ENCODE results near the gene RPS6KA5. TPM values are rescaled to one million over a fixed set of nuclear protein-coding genes. Genes with fewer than 3 reads are reported as not detected.

Gene RPS6KA5
- total RNA-seq, 4 donors from 2014 or later, result 30.8 to 48.6 (median 36.6) TPM

DNA sequence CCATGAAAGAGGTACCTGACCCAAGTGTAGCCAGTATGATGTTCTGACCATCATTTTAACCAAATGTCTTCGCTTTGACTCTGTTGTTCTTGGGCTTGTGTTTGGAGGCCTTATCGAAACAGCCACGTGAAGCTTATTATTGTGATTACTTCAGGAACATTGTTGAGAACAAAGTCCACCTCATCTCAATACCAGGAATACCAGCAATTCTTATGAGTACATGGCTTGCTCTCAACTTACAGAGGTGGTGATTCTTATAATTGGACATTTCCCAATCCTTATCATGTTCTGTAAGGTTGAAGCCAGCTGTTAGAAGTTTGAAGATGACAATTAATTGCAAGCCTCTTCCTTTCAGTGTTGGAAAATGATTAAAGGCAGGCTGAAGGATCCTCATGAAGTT, 21.8 kb upstream of the RPS6KA5 start:
- ATAC-seq, result no peak
- Histone ChIP-seq H3K27ac (no peak overlapping the region), H3K27me3 (no peaks in the 10 kb centered on the region), H3K36me3 (no peaks in the 10 kb centered on the region), H3K4me3 (no peak overlapping the region), H3K9me3 (no peaks in the 10 kb centered on the region), H3K4me1 (peaks cover 0 to 5% (median 0%) of the 10 kb centered on the region in 3 donors)
- 78% methylated on average over 3 of the region's 3 CpGs; no CpG with 5 or more reads in 1 of the 2 donors for WGBS, 2 donors (ENCODE audit: low coverage in 1 of 2)
- TF ChIP-seq POLR2AphosphoS5 (IDR thresholded peaks at IDR 0.05) (no peak), POLR2A (IDR thresholded peaks at IDR 0.05) (no peak), EP300 (IDR thresholded peaks at IDR 0.05) (no peak)

- TF ChIP-seq POLR2A (IDR thresholded peaks at IDR 0.05) (no peak), EP300 (IDR thresholded peaks at IDR 0.05) (no peak), POLR2AphosphoS5 (IDR thresholded peaks at IDR 0.05) (no peak), CTCF (IDR thresholded peaks at IDR 0.05) (no peak)
- 89 to 94% methylated on average over 4 of the region's 6 CpGs for WGBS, 2 donors (ENCODE audit: low coverage in 1 of 2)
- Histone ChIP-seq H3K36me3 (no peaks in the 10 kb centered on the region), H3K27me3 (no peaks in the 10 kb centered on the region), H3K4me3 (no peak overlapping the region), H3K9me3 (no peaks in the 10 kb centered on the region), H3K27ac (no peak overlapping the region), H3K4me1 (no peaks in the 10 kb centered on the region)
- no peak for ATAC-seq
Observed at GRCh38 chr14:91080071-91080470, 19.6 kb upstream of the RPS6KA5 start.

GRCh38 chr14:91078095-91078737, 17.8 kb upstream of the RPS6KA5 start:
- no peak for TF ChIP-seq POLR2AphosphoS5 (IDR thresholded peaks at IDR 0.05)
- no peak for TF ChIP-seq POLR2A (IDR thresholded peaks at IDR 0.05)
- TF ChIP-seq EP300 (IDR thresholded peaks at IDR 0.05), result no peak
- TF ChIP-seq CTCF (IDR thresholded peaks at IDR 0.05), result no peak
- WGBS, 2 donors (ENCODE audit: low coverage in 1 of 2), result 93 to 98% methylated on average over 8 to 9 of the region's 9 CpGs
- H3K27ac ChIP-seq, result no peak overlapping the region

DNA sequence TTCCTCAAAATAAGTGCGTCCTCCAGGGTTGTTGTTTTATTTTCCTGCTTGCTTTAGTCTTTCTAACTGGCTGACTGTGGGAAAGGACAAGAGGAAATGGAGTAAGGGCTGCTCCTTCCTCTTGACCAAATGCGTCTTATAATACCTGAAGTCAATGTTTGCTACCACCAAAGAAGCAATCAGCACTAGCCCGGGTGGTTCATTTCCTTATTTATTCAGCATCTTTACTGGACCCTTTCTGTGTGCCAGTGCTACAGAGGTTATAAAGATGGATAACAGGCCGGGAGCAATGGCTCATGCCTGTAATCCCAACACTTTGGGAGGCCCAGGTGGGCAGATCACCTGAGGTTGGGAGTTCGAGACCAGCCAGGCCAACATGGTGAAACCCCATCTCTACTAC, 15.1 kb upstream of the RPS6KA5 start:
- TF ChIP-seq POLR2AphosphoS5 (IDR thresholded peaks at IDR 0.05) (no peak), CTCF (IDR thresholded peaks at IDR 0.05) (no peak), POLR2A (IDR thresholded peaks at IDR 0.05) (no peak), EP300 (IDR thresholded peaks at IDR 0.05) (no peak)
- H3K9me3 ChIP-seq, result peaks cover 0 to 5% (median 0%) of the 10 kb centered on the region in 3 donors
- no peaks in the 10 kb centered on the region for H3K27me3 ChIP-seq
- H3K4me1 ChIP-seq, result no peaks in the 10 kb centered on the region
- H3K36me3 ChIP-seq, result no peaks in the 10 kb centered on the region
- H3K27ac ChIP-seq, result no peak overlapping the region
- 97 to 100% methylated on average over 2 to 3 of the region's 5 CpGs for WGBS, 2 donors (ENCODE audit: low coverage in 1 of 2)
- no peak overlapping the region for H3K4me3 ChIP-seq
- no peak for ATAC-seq

More at GRCh38 chr14:91078095-91078737, 17.8 kb upstream of the RPS6KA5 start:
- H3K9me3 ChIP-seq, result no peaks in the 10 kb centered on the region
- ATAC-seq, result no peak
- H3K4me1 ChIP-seq, result no peaks in the 10 kb centered on the region
- no peaks in the 10 kb centered on the region for H3K27me3 ChIP-seq
- no peaks in the 10 kb centered on the region for H3K36me3 ChIP-seq
- H3K4me3 ChIP-seq, result no peak overlapping the region

GRCh38 chr14:91070572-91070971, 10.1 kb upstream of the RPS6KA5 start:
- Histone ChIP-seq H3K4me1 (peaks cover 0 to 4% (median 0%) of the 10 kb centered on the region in 3 donors), H3K27me3 (no peaks in the 10 kb centered on the region), H3K36me3 (no peaks in the 10 kb centered on the region), H3K4me3 (no peak overlapping the region), H3K27ac (no peak overlapping the region), H3K9me3 (peaks cover 0 to 6% (median 0%) of the 10 kb centered on the region in 3 donors)
- TF ChIP-seq CTCF (IDR thresholded peaks at IDR 0.05) (no peak), POLR2AphosphoS5 (IDR thresholded peaks at IDR 0.05) (no peak), EP300 (IDR thresholded peaks at IDR 0.05) (no peak), POLR2A (IDR thresholded peaks at IDR 0.05) (no peak)
- ATAC-seq, result no peak

Measured in gastroesophageal sphincter (tissue), 4 donors.